Liver (tissue), 9 donors: ENCODE results near the gene NFYC. TPM values are rescaled to one million over a fixed set of nuclear protein-coding genes. Genes with fewer than 3 reads are reported as not detected.

Experiments used
- DNase-seq: peaks from one replicate; pipeline ENCODE4 v3.0.0-alpha.2; 2017; ENCODE audit warnings: low spot score
- H3K27ac ChIP-seq, 2 donors: one replicate each; pipeline ENCODE4 v1.7.0; 2013; ENCODE audit warnings: inconsistent platforms in 2 of 2, low read length in 2 of 2, control low read depth in 1 of 2, low read depth in 1 of 2, mild to moderate bottlenecking in 1 of 2
- H3K27me3 ChIP-seq, 4 donors: one replicate each; pipeline versions ENCODE4 v1.6.1 to v1.7.0; 2013; ENCODE audit warnings: low read length in 3 of 4, inconsistent platforms in 1 of 4, mild to moderate bottlenecking in 1 of 4, moderate library complexity in 1 of 4; ENCODE audit not compliant: control insufficient read depth in 4 of 4, insufficient read depth in 4 of 4
- H3K36me3 ChIP-seq, 4 donors: one replicate each; pipeline versions ENCODE4 v1.6.1 to v1.7.0; 2013; ENCODE audit warnings: low read length in 3 of 4, mild to moderate bottlenecking in 3 of 4, low read depth in 1 of 4, moderate library complexity in 1 of 4; ENCODE audit not compliant: control insufficient read depth in 4 of 4, insufficient read depth in 3 of 4
- H3K4me1 ChIP-seq, 4 donors: one replicate each; pipeline versions ENCODE4 v1.6.1 to v1.7.0; 2013; ENCODE audit warnings: low read length in 3 of 4, mild to moderate bottlenecking in 3 of 4, moderate library complexity in 1 of 4; ENCODE audit not compliant: control insufficient read depth in 4 of 4, insufficient read depth in 4 of 4
- H3K4me3 ChIP-seq, 3 donors: one replicate each; pipeline versions ENCODE4 v1.6.1 to v1.7.0; 2013; ENCODE audit warnings: low read length in 3 of 3, control low read depth in 1 of 3, low read depth in 1 of 3, mild to moderate bottlenecking in 1 of 3
- H3K9ac ChIP-seq, 2 donors: one replicate each; pipeline ENCODE4 v1.7.0; 2013; ENCODE audit warnings: low read length in 2 of 2, mild to moderate bottlenecking in 2 of 2, moderate library complexity in 2 of 2, control low read depth in 1 of 2, low read depth in 1 of 2
- H3K9me3 ChIP-seq, 4 donors: one replicate each; pipeline versions ENCODE4 v1.6.1 to v1.7.0; 2013; ENCODE audit warnings: low read length in 3 of 4; ENCODE audit not compliant: control insufficient read depth in 4 of 4
- EGR1 ChIP-seq, 2 donors: IDR thresholded peaks; 2 replicates each; pipeline ENCODE4 v1.6.1; 2016 to 2018; ENCODE audit warnings: antibody characterized with exemption in 2 of 2, low read depth in 2 of 2
- FOXA2 ChIP-seq: IDR thresholded peaks from 2 replicates; pipeline ENCODE4 v1.6.1; 2016; ENCODE audit warnings: antibody characterized with exemption
- GABPA ChIP-seq, 2 donors: IDR thresholded peaks in 1 of 2; conservative IDR thresholded peaks in 1 of 2; 2 replicates each; pipeline ENCODE4 v1.6.1; 2016; ENCODE audit warnings: antibody characterized with exemption in 2 of 2, mild to moderate bottlenecking in 1 of 2, moderate library complexity in 1 of 2
- HNF4A ChIP-seq, 2 donors: conservative IDR thresholded peaks; 2 replicates each; pipeline ENCODE4 v1.6.1; 2016; ENCODE audit warnings: antibody characterized with exemption in 2 of 2, mild to moderate bottlenecking in 2 of 2
- HNF4G ChIP-seq: IDR thresholded peaks from 2 replicates; pipeline ENCODE4 v1.6.1; 2016; ENCODE audit warnings: antibody characterized with exemption
- MAX ChIP-seq: IDR thresholded peaks from 2 replicates; pipeline ENCODE4 v1.6.1; 2016; ENCODE audit warnings: antibody characterized with exemption
- NR2F2 ChIP-seq: IDR thresholded peaks from 2 replicates; pipeline ENCODE4 v1.6.1; 2016; ENCODE audit warnings: antibody characterized with exemption
- RAD21 ChIP-seq, 2 donors: IDR thresholded peaks; 2 replicates each; pipeline ENCODE4 v1.6.1; 2016; ENCODE audit warnings: antibody characterized with exemption in 2 of 2, mild to moderate bottlenecking in 2 of 2
- TAF1 ChIP-seq: conservative IDR thresholded peaks from 2 replicates; pipeline ENCODE4 v1.6.1; 2016; ENCODE audit warnings: antibody characterized with exemption, mild to moderate bottlenecking
- WGBS: extraction: QIAGEN DNeasy Blood & Tissue Kit; methylation state at CpG from one replicate; pipeline ENCODE4 v1.1.7; 2013; 5-methylcytosine and 5-hydroxymethylcytosine counted together
- polyA plus RNA-seq, 2 donors: library from polyadenylated mRNA; stranded (reverse) in 1 of 2; unstranded in 1 of 2; fragments of 200-250 nt in 1 of 2; fragments of >200 nt in 1 of 2; fragmentation: Nextera tagmentation in 1 of 2; extraction: Ambion mirVana in 1 of 2; gene quantifications; one replicate each; pipeline versions ENCODE4 v1.2.1 to v1.2.3, GENCODE V29; 2013 to 2015
- total RNA-seq, 2 donors: library from RNA; depleted of rRNA; stranded (reverse); fragments of >200 nt; gene quantifications; one replicate each; pipeline ENCODE4 v1.2.3, GENCODE V29; 2014
- TF ChIP-seq, protein P1 (sequence below): IDR thresholded peaks from 2 replicates; pipeline ENCODE4 v1.6.1; 2016; ENCODE audit warnings: antibody characterized with exemption
- TF ChIP-seq, protein P2 (sequence below): fragments of 150-350 bp; IDR thresholded peaks from 2 replicates; pipeline ENCODE4 v1.5.1; 2017; ENCODE audit warnings: improper control_type of control experiment, low read depth, low read length; ENCODE audit not compliant: missing input control
- TF ChIP-seq, protein P3 (sequence below): IDR thresholded peaks from 2 replicates; pipeline ENCODE4 v1.6.1; 2016; ENCODE audit warnings: antibody characterized with exemption, mild to moderate bottlenecking
- donor health status: healthy.
- donor health status: healthy.
- donor health status: healthy.
- donor health status: healthy.
- donor health status: healthy.

The NFYC gene
- total and polyA plus RNA-seq, 4 donors, result 18.3 to 28.1 (median 26.8) TPM

- H3K27me3 ChIP-seq, result no peaks in the 10 kb centered on the region
- WGBS, result 96% methylated on average over 6 of the region's 6 CpGs
- no peak overlapping the region for H3K27ac ChIP-seq
- no peak for DNase-seq
- peaks cover 0 to 11% (median 9%) of the 10 kb centered on the region in 4 donors for H3K4me1 ChIP-seq
- H3K4me3 ChIP-seq, result no peak overlapping the region
- H3K9ac ChIP-seq, result no peak overlapping the region
- no peaks in the 10 kb centered on the region for H3K9me3 ChIP-seq
- TF ChIP-seq FOXA2 (no peak), EGR1 (IDR thresholded peaks at IDR 0.05; ENCODE audit: low read depth in 2 of 2) (no peak), HNF4G (no peak), HNF4A (conservative IDR thresholded peaks at IDR 0.05) (no peak)
- peaks cover 0 to 5% (median 0%) of the 10 kb centered on the region in 4 donors for H3K36me3 ChIP-seq
Measured at GRCh38 chr1:40687661-40688060, 3.8 kb upstream of the NFYC start.

GRCh38 chr1:40689737-40690136, 1.8 kb upstream of the NFYC start:
- no peaks in the 10 kb centered on the region for H3K27me3 ChIP-seq
- no peaks in the 10 kb centered on the region for H3K9me3 ChIP-seq
- no peak overlapping the region for H3K4me3 ChIP-seq
- H3K36me3 ChIP-seq, result peaks cover 0 to 5% (median 0%) of the 10 kb centered on the region in 4 donors
- H3K4me1 ChIP-seq, result peaks cover 0 to 31% (median 27%) of the 10 kb centered on the region in 4 donors
- DNase-seq, result no peak
- 31% methylated on average over 1 of the region's 1 CpG for whole genome bisulfite sequencing
- TF ChIP-seq TAF1, result no peak
- TF ChIP-seq GABPA (IDR thresholded peaks at IDR 0.05 in 1 of 2, conservative IDR thresholded peaks at IDR 0.05 in 1 of 2), result no peak
- TF ChIP-seq, protein P1, sequence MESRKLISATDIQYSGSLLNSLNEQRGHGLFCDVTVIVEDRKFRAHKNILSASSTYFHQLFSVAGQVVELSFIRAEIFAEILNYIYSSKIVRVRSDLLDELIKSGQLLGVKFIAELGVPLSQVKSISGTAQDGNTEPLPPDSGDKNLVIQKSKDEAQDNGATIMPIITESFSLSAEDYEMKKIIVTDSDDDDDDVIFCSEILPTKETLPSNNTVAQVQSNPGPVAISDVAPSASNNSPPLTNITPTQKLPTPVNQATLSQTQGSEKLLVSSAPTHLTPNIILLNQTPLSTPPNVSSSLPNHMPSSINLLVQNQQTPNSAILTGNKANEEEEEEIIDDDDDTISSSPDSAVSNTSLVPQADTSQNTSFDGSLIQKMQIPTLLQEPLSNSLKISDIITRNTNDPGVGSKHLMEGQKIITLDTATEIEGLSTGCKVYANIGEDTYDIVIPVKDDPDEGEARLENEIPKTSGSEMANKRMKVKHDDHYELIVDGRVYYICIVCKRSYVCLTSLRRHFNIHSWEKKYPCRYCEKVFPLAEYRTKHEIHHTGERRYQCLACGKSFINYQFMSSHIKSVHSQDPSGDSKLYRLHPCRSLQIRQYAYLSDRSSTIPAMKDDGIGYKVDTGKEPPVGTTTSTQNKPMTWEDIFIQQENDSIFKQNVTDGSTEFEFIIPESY, result no peak
- TF ChIP-seq, protein P2, sequence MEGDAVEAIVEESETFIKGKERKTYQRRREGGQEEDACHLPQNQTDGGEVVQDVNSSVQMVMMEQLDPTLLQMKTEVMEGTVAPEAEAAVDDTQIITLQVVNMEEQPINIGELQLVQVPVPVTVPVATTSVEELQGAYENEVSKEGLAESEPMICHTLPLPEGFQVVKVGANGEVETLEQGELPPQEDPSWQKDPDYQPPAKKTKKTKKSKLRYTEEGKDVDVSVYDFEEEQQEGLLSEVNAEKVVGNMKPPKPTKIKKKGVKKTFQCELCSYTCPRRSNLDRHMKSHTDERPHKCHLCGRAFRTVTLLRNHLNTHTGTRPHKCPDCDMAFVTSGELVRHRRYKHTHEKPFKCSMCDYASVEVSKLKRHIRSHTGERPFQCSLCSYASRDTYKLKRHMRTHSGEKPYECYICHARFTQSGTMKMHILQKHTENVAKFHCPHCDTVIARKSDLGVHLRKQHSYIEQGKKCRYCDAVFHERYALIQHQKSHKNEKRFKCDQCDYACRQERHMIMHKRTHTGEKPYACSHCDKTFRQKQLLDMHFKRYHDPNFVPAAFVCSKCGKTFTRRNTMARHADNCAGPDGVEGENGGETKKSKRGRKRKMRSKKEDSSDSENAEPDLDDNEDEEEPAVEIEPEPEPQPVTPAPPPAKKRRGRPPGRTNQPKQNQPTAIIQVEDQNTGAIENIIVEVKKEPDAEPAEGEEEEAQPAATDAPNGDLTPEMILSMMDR, result no peak
- TF ChIP-seq MAX, result no peak
- H3K9ac ChIP-seq, result no peak overlapping the region
- H3K27ac ChIP-seq, result no peak overlapping the region

DNA sequence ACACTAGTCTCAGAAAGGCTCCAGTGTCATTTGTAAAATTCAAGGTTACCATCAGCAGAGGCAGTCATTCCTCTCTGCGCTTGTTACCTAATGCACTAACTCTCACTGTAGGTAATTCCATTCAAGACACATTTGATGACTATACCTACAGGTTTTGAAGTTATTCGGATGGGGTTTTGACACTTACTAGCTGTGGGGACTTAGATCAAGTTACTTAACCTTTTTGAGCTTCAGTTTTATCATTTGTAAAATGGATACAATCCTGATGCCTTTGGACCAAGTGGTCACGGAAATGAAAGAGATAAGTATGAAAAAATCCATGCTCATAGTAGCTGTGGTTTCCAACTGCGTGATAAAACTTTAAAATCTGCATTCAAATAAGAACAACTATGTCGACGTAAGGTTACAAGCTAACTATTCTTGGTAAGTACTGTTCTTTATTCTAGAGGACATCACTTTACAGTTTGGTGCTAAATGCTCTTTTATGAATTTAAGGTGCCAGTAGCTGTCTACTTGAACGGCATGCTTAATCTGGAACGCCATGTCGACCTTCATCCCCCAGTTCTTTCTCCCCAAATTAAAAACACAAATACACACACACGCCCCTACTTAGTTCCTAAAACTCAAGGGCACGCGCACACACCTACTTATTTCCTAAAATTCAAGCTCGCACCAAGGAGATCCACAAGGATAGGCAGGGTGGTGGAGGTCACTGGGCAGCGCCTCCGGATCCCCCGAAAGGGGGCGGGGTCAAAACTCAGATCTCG, 550 bp upstream of the NFYC start:
- peak overlapping the region; percentile 10 to 29 for H3K9ac ChIP-seq
- 21% methylated on average over 18 of the region's 18 CpGs for WGBS
- H3K27me3 ChIP-seq, result no peaks in the 10 kb centered on the region
- no peak for DNase-seq
- H3K4me1 ChIP-seq, result peaks cover 0 to 31% (median 27%) of the 10 kb centered on the region in 4 donors
- no peaks in the 10 kb centered on the region for H3K9me3 ChIP-seq
- H3K4me3 ChIP-seq, result peak overlapping the region; percentile 81 to 95 (median 95)
- H3K36me3 ChIP-seq, result peaks cover 0 to 5% (median 0%) of the 10 kb centered on the region in 4 donors
- TF ChIP-seq MAX (no peak), TAF1 (no peak), NR2F2 (peak; percentile 76), RAD21 (IDR thresholded peaks at IDR 0.05) (peak in 1 of 2 donors; percentile 25), GABPA (IDR thresholded peaks at IDR 0.05 in 1 of 2, conservative IDR thresholded peaks at IDR 0.05 in 1 of 2) (no peak), HNF4G (peak; percentile 5), FOXA2 (no peak)
- TF ChIP-seq, protein P2, result no peak
- TF ChIP-seq, protein P3, sequence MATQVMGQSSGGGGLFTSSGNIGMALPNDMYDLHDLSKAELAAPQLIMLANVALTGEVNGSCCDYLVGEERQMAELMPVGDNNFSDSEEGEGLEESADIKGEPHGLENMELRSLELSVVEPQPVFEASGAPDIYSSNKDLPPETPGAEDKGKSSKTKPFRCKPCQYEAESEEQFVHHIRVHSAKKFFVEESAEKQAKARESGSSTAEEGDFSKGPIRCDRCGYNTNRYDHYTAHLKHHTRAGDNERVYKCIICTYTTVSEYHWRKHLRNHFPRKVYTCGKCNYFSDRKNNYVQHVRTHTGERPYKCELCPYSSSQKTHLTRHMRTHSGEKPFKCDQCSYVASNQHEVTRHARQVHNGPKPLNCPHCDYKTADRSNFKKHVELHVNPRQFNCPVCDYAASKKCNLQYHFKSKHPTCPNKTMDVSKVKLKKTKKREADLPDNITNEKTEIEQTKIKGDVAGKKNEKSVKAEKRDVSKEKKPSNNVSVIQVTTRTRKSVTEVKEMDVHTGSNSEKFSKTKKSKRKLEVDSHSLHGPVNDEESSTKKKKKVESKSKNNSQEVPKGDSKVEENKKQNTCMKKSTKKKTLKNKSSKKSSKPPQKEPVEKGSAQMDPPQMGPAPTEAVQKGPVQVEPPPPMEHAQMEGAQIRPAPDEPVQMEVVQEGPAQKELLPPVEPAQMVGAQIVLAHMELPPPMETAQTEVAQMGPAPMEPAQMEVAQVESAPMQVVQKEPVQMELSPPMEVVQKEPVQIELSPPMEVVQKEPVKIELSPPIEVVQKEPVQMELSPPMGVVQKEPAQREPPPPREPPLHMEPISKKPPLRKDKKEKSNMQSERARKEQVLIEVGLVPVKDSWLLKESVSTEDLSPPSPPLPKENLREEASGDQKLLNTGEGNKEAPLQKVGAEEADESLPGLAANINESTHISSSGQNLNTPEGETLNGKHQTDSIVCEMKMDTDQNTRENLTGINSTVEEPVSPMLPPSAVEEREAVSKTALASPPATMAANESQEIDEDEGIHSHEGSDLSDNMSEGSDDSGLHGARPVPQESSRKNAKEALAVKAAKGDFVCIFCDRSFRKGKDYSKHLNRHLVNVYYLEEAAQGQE, result no peak
- H3K27ac ChIP-seq, result peak overlapping the region; percentile 89 to 99
